PC-3 (cell line): Measurements from ENCODE around the gene WDR82.

Experiments
- EZH2 ChIP-seq: fragments of 300-600 bp; sonication (generic); IDR thresholded peaks from one replicate; pipeline ENCODE4 v1.6.1; 2017; ENCODE audit warnings: antibody characterized with exemption, mild to moderate bottlenecking, low read length; ENCODE audit not compliant: unreplicated experiment
- TF ChIP-seq, protein P1 (sequence below): fragments of 300-600 bp; sonication (generic); conservative IDR thresholded peaks from 2 replicates; pipeline ENCODE4 v1.5.1; 2017; ENCODE audit warnings: antibody characterized with exemption, low read depth, mild to moderate bottlenecking, low read length

- TF ChIP-seq, protein P1, sequence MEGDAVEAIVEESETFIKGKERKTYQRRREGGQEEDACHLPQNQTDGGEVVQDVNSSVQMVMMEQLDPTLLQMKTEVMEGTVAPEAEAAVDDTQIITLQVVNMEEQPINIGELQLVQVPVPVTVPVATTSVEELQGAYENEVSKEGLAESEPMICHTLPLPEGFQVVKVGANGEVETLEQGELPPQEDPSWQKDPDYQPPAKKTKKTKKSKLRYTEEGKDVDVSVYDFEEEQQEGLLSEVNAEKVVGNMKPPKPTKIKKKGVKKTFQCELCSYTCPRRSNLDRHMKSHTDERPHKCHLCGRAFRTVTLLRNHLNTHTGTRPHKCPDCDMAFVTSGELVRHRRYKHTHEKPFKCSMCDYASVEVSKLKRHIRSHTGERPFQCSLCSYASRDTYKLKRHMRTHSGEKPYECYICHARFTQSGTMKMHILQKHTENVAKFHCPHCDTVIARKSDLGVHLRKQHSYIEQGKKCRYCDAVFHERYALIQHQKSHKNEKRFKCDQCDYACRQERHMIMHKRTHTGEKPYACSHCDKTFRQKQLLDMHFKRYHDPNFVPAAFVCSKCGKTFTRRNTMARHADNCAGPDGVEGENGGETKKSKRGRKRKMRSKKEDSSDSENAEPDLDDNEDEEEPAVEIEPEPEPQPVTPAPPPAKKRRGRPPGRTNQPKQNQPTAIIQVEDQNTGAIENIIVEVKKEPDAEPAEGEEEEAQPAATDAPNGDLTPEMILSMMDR = no peak
- no peak for TF ChIP-seq EZH2
Measured at GRCh38 chr3:52226229-52226817, 52.1 kb downstream of the WDR82 start.
